Karpas-422 (cell line): ENCODE results near the gene MYH14. TPM values are rescaled to one million over a fixed set of nuclear protein-coding genes. Genes with fewer than 3 reads are reported as not detected.

ENCODE experiments used
- DNase-seq: peaks from one replicate; pipeline ENCODE4 v3.0.0-alpha.2; 2015
- H2AFZ ChIP-seq: fragments of 200-600 bp; sonication (generic); 2 replicates; pipeline ENCODE4 v1.6.1; 2014; ENCODE audit warnings: antibody characterized with exemption, low read length, mixed read lengths
- H3K27ac ChIP-seq: fragments of 200-600 bp; sonication (generic); 2 replicates; pipeline ENCODE4 v1.5.1; 2014; ENCODE audit warnings: mild to moderate bottlenecking, low read length, moderate library complexity
- H3K27me3 ChIP-seq: fragments of 200-600 bp; sonication (generic); 2 replicates; pipeline ENCODE4 v1.6.1; 2014; ENCODE audit warnings: low read length, mixed read lengths
- H3K36me3 ChIP-seq: fragments of 200-600 bp; sonication (generic); 2 replicates; pipeline ENCODE4 v1.6.1; 2014; ENCODE audit warnings: low read length, mixed read lengths; ENCODE audit not compliant: insufficient read depth
- H3K4me1 ChIP-seq: fragments of 200-600 bp; sonication (generic); 2 replicates; pipeline ENCODE4 v1.6.1; 2014; ENCODE audit warnings: mild to moderate bottlenecking, low read length, mixed read lengths
- H3K4me2 ChIP-seq: fragments of 200-600 bp; sonication (generic); 2 replicates; pipeline ENCODE4 v1.6.1; 2014; ENCODE audit warnings: low read length, low read depth, mild to moderate bottlenecking; ENCODE audit not compliant: poor library complexity, severe bottlenecking
- H3K4me3 ChIP-seq: fragments of 200-600 bp; sonication (generic); 2 replicates; pipeline ENCODE4 v1.5.1; 2014; ENCODE audit warnings: mild to moderate bottlenecking, antibody characterized with exemption, low read length, mixed read lengths
- H3K79me2 ChIP-seq: fragments of 200-600 bp; sonication (generic); 2 replicates; pipeline ENCODE4 v1.6.1; 2014; ENCODE audit warnings: mild to moderate bottlenecking, low read length, mixed read lengths
- H3K9ac ChIP-seq: fragments of 200-600 bp; sonication (generic); 2 replicates; pipeline ENCODE4 v1.6.0; 2014; ENCODE audit warnings: low read length
- H3K9me2 ChIP-seq: fragments of 200-600 bp; sonication (generic), shearing (Covaris generic); replicated peaks from 2 replicates; pipeline ENCODE4 v1.6.0; 2014; ENCODE audit warnings: mild to moderate bottlenecking, low read length, moderate library complexity; ENCODE audit not compliant: insufficient read depth
- H3K9me3 ChIP-seq: fragments of 300-700, 200-600 bp; sonication (generic); 2 replicates; pipeline ENCODE4 v1.6.1; 2014; ENCODE audit warnings: low read length, mixed read lengths
- H4K20me1 ChIP-seq: fragments of 200-600 bp; sonication (generic); 2 replicates; pipeline ENCODE4 v1.6.1; 2014; ENCODE audit warnings: mild to moderate bottlenecking, antibody characterized with exemption, low read length, low read depth; ENCODE audit not compliant: insufficient read depth
- total RNA-seq: library from RNA; depleted of rRNA; stranded (reverse); fragments of >200 nt; shearing (Covaris generic); gene quantifications from 2 replicates; pipeline ENCODE4 v1.2.3, GENCODE V29; 2014; ENCODE audit warnings: low replicate concordance

MYH14 gene
- total RNA-seq, 1 experiment from 2014 or later: not detected

- no peak overlapping the region for H3K4me2 ChIP-seq
- peaks cover 16% of the 10 kb centered on the region for H3K4me1 ChIP-seq
- H3K9ac ChIP-seq: no peak overlapping the region
- no peaks in the 10 kb centered on the region for H3K79me2 ChIP-seq
- no peak overlapping the region for H3K4me3 ChIP-seq
- 0 out of 2 replicates have a peak, but pooled peaks cover 3% of the 10 kb centered on the region for H3K36me3 ChIP-seq
- no peaks in the 10 kb centered on the region for H3K9me3 ChIP-seq
- H4K20me1 ChIP-seq: peaks cover 1% of the 10 kb centered on the region; the same call in 1 of the 2 replicates
- H3K27me3 ChIP-seq: no peaks in the 10 kb centered on the region
- no peaks in the 10 kb centered on the region for H3K9me2 ChIP-seq
- no peak for DNase-seq
- H2AFZ ChIP-seq: no peak overlapping the region
- H3K27ac ChIP-seq: no peak overlapping the region
These were observed 115.0 kb downstream of the MYH14 start for GRCh38 chr19:50318438-50318837.

- H3K9ac ChIP-seq: no peak overlapping the region
- H3K27ac ChIP-seq: no peak overlapping the region
- DNase-seq: no peak
- no peak overlapping the region for H3K4me2 ChIP-seq
- no peaks in the 10 kb centered on the region for H3K9me3 ChIP-seq
- H2AFZ ChIP-seq: no peak overlapping the region
- H3K4me3 ChIP-seq: no peak overlapping the region
- H4K20me1 ChIP-seq: peaks cover 6% of the 10 kb centered on the region; the same call in 1 of the 2 replicates
- H3K9me2 ChIP-seq: no peaks in the 10 kb centered on the region
- 0 out of 2 replicates have a peak, but pooled peaks cover 3% of the 10 kb centered on the region for H3K36me3 ChIP-seq
- H3K4me1 ChIP-seq: peaks cover 15% of the 10 kb centered on the region
- H3K79me2 ChIP-seq: no peaks in the 10 kb centered on the region
- no peaks in the 10 kb centered on the region for H3K27me3 ChIP-seq
These were observed 115.7 kb downstream of the MYH14 start for GRCh38 chr19:50319156-50319555.

GRCh38 chr19:50320051-50320450 is 116.6 kb downstream of the MYH14 start:
- no peak overlapping the region for H2AFZ ChIP-seq
- H3K4me2 ChIP-seq: no peak overlapping the region
- H3K9ac ChIP-seq: no peak overlapping the region
- peaks cover 10% of the 10 kb centered on the region for H3K4me1 ChIP-seq
- no peak overlapping the region for H3K27ac ChIP-seq
- H3K36me3 ChIP-seq: 0 out of 2 replicates have a peak, but pooled peaks cover 3% of the 10 kb centered on the region
- no peaks in the 10 kb centered on the region for H3K9me2 ChIP-seq
- H3K4me3 ChIP-seq: no peak overlapping the region
- H3K9me3 ChIP-seq: no peaks in the 10 kb centered on the region
- H3K27me3 ChIP-seq: no peaks in the 10 kb centered on the region
- no peak for DNase-seq
- H3K79me2 ChIP-seq: no peaks in the 10 kb centered on the region; the same call in 1 of the 2 replicates
- H4K20me1 ChIP-seq: peaks cover 15% of the 10 kb centered on the region; the same call in 1 of the 2 replicates

GRCh38 chr19:50320596-50320995 is 117.2 kb downstream of the MYH14 start:
- no peak overlapping the region for H3K4me3 ChIP-seq
- 0 out of 2 replicates have a peak, but pooled peaks cover 3% of the 10 kb centered on the region for H3K36me3 ChIP-seq
- H3K79me2 ChIP-seq: no peaks in the 10 kb centered on the region; the same call in 1 of the 2 replicates
- peaks cover 18% of the 10 kb centered on the region; the same call in 1 of the 2 replicates for H4K20me1 ChIP-seq
- H3K9me3 ChIP-seq: no peaks in the 10 kb centered on the region
- H3K4me1 ChIP-seq: peaks cover 14% of the 10 kb centered on the region
- DNase-seq: no peak
- H3K9ac ChIP-seq: no peak overlapping the region
- no peaks in the 10 kb centered on the region for H3K27me3 ChIP-seq
- H3K4me2 ChIP-seq: no peak overlapping the region
- no peaks in the 10 kb centered on the region for H3K9me2 ChIP-seq
- no peak overlapping the region for H3K27ac ChIP-seq
- H2AFZ ChIP-seq: no peak overlapping the region

DNA sequence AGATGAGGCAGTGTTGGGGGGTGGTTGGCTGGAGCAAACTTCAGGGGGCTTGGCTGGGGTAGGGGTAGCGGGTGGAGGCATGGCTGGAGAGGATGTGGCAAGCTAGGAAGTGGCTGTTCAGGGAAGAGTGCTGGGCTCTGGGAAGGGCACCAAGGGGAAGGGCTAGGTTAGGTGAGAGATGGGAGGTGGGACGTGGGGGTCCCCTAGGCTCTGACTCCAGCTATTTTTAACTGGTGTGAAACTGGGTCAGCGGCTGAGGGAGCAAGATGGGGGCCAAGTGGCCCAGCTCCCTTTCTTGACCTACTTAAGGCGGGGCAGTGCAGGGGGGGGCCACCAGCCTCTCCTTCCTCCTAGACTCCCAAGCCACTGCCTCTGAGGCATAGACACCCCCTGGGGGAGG is 118.4 kb downstream of the MYH14 start:
- Histone ChIP-seq H3K27me3 (no peaks in the 10 kb centered on the region), H2AFZ (no peak overlapping the region), H3K4me2 (no peak overlapping the region), H3K9me3 (no peaks in the 10 kb centered on the region), H3K9me2 (no peaks in the 10 kb centered on the region), H3K9ac (no peak overlapping the region), H4K20me1 (peaks cover 30% of the 10 kb centered on the region), H3K36me3 (0 out of 2 replicates have a peak, but pooled peaks cover 3% of the 10 kb centered on the region), H3K27ac (no peak overlapping the region), H3K79me2 (no peaks in the 10 kb centered on the region; the same call in 1 of the 2 replicates), H3K4me3 (no peak overlapping the region), H3K4me1 (peaks cover 19% of the 10 kb centered on the region)
- no peak for DNase-seq

GRCh38 chr19:50322234-50322633 is 118.8 kb downstream of the MYH14 start:
- H3K79me2 ChIP-seq: no peaks in the 10 kb centered on the region; the same call in 1 of the 2 replicates
- H3K9ac ChIP-seq: no peak overlapping the region
- peaks cover 34% of the 10 kb centered on the region for H4K20me1 ChIP-seq
- no peak overlapping the region for H3K4me3 ChIP-seq
- no peak overlapping the region for H3K27ac ChIP-seq
- no peaks in the 10 kb centered on the region for H3K27me3 ChIP-seq
- no peaks in the 10 kb centered on the region for H3K9me2 ChIP-seq
- peaks cover 23% of the 10 kb centered on the region for H3K4me1 ChIP-seq
- H3K9me3 ChIP-seq: no peaks in the 10 kb centered on the region
- no peak overlapping the region for H3K4me2 ChIP-seq
- DNase-seq: no peak
- H2AFZ ChIP-seq: no peak overlapping the region
- H3K36me3 ChIP-seq: 0 out of 2 replicates have a peak, but pooled peaks cover 3% of the 10 kb centered on the region

GRCh38 chr19:50322931-50323781 is 119.7 kb downstream of the MYH14 start:
- Histone ChIP-seq H3K27ac (no peak overlapping the region), H3K36me3 (0 out of 2 replicates have a peak, but pooled peaks cover 3% of the 10 kb centered on the region), H2AFZ (no peak overlapping the region), H3K79me2 (no peaks in the 10 kb centered on the region; the same call in 1 of the 2 replicates), H3K4me3 (no peak overlapping the region), H3K27me3 (no peaks in the 10 kb centered on the region), H3K9me2 (no peaks in the 10 kb centered on the region), H3K9ac (no peak overlapping the region), H3K4me2 (no peak overlapping the region), H3K4me1 (peaks cover 30% of the 10 kb centered on the region), H4K20me1 (peaks cover 41% of the 10 kb centered on the region), H3K9me3 (no peaks in the 10 kb centered on the region)
- DNase-seq: no peak

GRCh38 chr19:50323782-50324133 is 120.3 kb downstream of the MYH14 start:
- H3K9ac ChIP-seq: no peak overlapping the region
- no peaks in the 10 kb centered on the region for H3K27me3 ChIP-seq
- no peaks in the 10 kb centered on the region for H3K9me3 ChIP-seq
- no peak overlapping the region for H2AFZ ChIP-seq
- H3K4me1 ChIP-seq: peaks cover 34% of the 10 kb centered on the region
- H3K4me2 ChIP-seq: no peak overlapping the region
- H3K36me3 ChIP-seq: no peaks in the 10 kb centered on the region
- no peak overlapping the region for H3K4me3 ChIP-seq
- no peaks in the 10 kb centered on the region for H3K9me2 ChIP-seq
- H4K20me1 ChIP-seq: peaks cover 41% of the 10 kb centered on the region
- no peaks in the 10 kb centered on the region; the same call in 1 of the 2 replicates for H3K79me2 ChIP-seq
- no peak for DNase-seq
- H3K27ac ChIP-seq: no peak overlapping the region
